Measurements from ENCODE around the gene CCDC92. TPM values are rescaled to one million over a fixed set of nuclear protein-coding genes. Genes with fewer than 3 reads are reported as not detected.

CCDC92 gene
- total RNA-seq, 1 experiment from 2014 or later, result 53.7 TPM

GRCh38 chr12:123940627-123940966 lies 32.0 kb downstream of the CCDC92 start:
- DNase-seq (ENCODE audit: low read depth, low spot score) (no peak), ATAC-seq (no peak)
- POLR2A ChIA-PET, result no interaction called here
- Histone ChIP-seq H3K4me3 (ENCODE audit: low read depth in 2 of 2, low read length in 2 of 2) (no peak overlapping the region), H3K4me1 (ENCODE audit: control insufficient read depth, insufficient read depth, low read length) (no peaks in the 10 kb centered on the region), H3K36me3 (ENCODE audit: control insufficient read depth, insufficient read depth, low read length) (no peaks in the 10 kb centered on the region; the same call in 1 of the 2 replicates), H3K27ac (ENCODE audit: low read length) (no peak overlapping the region), H3K9me3 (ENCODE audit: control insufficient read depth, insufficient read depth, low read depth, low read length) (no peaks in the 10 kb centered on the region), H3K27me3 (ENCODE audit: control insufficient read depth, insufficient read depth, low read length) (no peaks in the 10 kb centered on the region)
- TF ChIP-seq TCF7L2 (IDR thresholded peaks at IDR 0.05; ENCODE audit: low read depth, low read length), result no peak
- no peak for TF ChIP-seq POLR2AphosphoS5 (IDR thresholded peaks at IDR 0.05; ENCODE audit: low read depth, low read length)
- no peak for TF ChIP-seq SIN3A (IDR thresholded peaks at IDR 0.05; ENCODE audit: borderline replicate concordance, insufficient read depth, low read depth, low read length)
- TF ChIP-seq, protein P1, sequence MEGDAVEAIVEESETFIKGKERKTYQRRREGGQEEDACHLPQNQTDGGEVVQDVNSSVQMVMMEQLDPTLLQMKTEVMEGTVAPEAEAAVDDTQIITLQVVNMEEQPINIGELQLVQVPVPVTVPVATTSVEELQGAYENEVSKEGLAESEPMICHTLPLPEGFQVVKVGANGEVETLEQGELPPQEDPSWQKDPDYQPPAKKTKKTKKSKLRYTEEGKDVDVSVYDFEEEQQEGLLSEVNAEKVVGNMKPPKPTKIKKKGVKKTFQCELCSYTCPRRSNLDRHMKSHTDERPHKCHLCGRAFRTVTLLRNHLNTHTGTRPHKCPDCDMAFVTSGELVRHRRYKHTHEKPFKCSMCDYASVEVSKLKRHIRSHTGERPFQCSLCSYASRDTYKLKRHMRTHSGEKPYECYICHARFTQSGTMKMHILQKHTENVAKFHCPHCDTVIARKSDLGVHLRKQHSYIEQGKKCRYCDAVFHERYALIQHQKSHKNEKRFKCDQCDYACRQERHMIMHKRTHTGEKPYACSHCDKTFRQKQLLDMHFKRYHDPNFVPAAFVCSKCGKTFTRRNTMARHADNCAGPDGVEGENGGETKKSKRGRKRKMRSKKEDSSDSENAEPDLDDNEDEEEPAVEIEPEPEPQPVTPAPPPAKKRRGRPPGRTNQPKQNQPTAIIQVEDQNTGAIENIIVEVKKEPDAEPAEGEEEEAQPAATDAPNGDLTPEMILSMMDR (IDR thresholded peaks at IDR 0.05), result no peak
- TF ChIP-seq, protein P2, sequence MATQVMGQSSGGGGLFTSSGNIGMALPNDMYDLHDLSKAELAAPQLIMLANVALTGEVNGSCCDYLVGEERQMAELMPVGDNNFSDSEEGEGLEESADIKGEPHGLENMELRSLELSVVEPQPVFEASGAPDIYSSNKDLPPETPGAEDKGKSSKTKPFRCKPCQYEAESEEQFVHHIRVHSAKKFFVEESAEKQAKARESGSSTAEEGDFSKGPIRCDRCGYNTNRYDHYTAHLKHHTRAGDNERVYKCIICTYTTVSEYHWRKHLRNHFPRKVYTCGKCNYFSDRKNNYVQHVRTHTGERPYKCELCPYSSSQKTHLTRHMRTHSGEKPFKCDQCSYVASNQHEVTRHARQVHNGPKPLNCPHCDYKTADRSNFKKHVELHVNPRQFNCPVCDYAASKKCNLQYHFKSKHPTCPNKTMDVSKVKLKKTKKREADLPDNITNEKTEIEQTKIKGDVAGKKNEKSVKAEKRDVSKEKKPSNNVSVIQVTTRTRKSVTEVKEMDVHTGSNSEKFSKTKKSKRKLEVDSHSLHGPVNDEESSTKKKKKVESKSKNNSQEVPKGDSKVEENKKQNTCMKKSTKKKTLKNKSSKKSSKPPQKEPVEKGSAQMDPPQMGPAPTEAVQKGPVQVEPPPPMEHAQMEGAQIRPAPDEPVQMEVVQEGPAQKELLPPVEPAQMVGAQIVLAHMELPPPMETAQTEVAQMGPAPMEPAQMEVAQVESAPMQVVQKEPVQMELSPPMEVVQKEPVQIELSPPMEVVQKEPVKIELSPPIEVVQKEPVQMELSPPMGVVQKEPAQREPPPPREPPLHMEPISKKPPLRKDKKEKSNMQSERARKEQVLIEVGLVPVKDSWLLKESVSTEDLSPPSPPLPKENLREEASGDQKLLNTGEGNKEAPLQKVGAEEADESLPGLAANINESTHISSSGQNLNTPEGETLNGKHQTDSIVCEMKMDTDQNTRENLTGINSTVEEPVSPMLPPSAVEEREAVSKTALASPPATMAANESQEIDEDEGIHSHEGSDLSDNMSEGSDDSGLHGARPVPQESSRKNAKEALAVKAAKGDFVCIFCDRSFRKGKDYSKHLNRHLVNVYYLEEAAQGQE (IDR thresholded peaks at IDR 0.05; ENCODE audit: insufficient read depth in 1 of 2, low read depth in 2 of 2, low read length in 1 of 2), result no peak
- CTCF ChIA-PET, result no interaction called here
- intact Hi-C loops (cut with micrococcal nuclease; ENCODE audit: unreplicated experiment) (no loop called here), in situ Hi-C loops (cut with HindIII; ENCODE audit: low pct_unique_long_range_greater_than_20kb, low sequenced_read_pairs) (no loop called here)
- BruUV-seq (replicated peaks), result no TSS peak

DNA sequence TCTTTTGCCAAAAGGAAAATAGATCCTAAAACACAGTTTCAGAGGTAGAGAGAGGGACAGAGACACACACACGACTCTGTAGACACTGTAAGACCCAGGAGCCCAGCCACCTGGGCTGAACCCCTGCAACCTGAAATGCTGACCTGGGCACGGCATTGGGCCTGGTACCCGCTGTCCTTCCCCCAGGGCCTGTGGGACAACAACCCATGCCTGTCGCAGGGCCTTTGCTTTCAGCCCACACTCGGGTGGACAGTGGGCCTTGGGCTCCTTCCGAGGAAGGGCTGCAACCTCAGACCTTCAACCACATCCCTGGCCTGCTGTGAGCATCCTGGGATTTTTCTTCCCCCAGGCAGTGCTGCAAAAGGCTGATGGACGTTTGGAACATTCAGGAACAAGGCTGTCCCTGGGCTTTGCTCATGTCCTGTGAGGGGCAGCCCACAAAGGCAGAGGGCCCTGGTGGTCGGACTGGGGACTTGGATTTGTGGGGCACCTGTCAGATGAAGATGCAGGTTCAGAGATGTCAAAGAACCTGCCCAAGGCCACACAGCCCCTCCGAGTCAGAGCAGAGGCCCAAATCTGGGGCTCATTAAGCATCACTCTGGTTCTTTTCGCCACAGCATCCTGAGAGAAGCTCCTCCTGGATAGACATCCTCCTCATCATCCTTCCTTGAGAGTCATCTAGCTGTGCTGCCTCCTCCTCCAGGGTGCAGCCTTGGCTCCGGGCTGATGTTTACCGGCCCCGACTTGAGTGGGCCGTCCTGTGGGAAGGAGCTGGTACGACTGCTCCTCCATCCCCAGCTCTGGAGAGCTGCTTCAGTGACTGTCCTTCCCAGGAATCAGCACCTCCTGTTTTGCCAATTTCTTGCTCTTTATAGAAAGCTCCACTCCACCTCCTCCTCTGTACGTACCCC lies 32.7 kb downstream of the CCDC92 start:
- Histone ChIP-seq H3K36me3 (ENCODE audit: control insufficient read depth, insufficient read depth, low read length) (no peaks in the 10 kb centered on the region; the same call in 1 of the 2 replicates), H3K4me1 (ENCODE audit: control insufficient read depth, insufficient read depth, low read length) (no peaks in the 10 kb centered on the region), H3K27me3 (ENCODE audit: control insufficient read depth, insufficient read depth, low read length) (no peaks in the 10 kb centered on the region), H3K27ac (ENCODE audit: low read length) (no peak overlapping the region), H3K9me3 (ENCODE audit: control insufficient read depth, insufficient read depth, low read depth, low read length) (no peaks in the 10 kb centered on the region), H3K4me3 (ENCODE audit: low read depth in 2 of 2, low read length in 2 of 2) (no peak overlapping the region)
- in situ Hi-C loops (cut with HindIII; ENCODE audit: low pct_unique_long_range_greater_than_20kb, low sequenced_read_pairs), result no loop called here
- DNase-seq (ENCODE audit: low read depth, low spot score) (no peak), ATAC-seq (no peak)
- ChIA-PET CTCF (no interaction called here), POLR2A (no interaction called here)
- intact Hi-C loops (cut with micrococcal nuclease; ENCODE audit: unreplicated experiment), result no loop called here
- no peak for TF ChIP-seq SIN3A (IDR thresholded peaks at IDR 0.05; ENCODE audit: borderline replicate concordance, insufficient read depth, low read depth, low read length)
- TF ChIP-seq POLR2AphosphoS5 (IDR thresholded peaks at IDR 0.05; ENCODE audit: low read depth, low read length), result no peak
- TF ChIP-seq TCF7L2 (IDR thresholded peaks at IDR 0.05; ENCODE audit: low read depth, low read length), result no peak
- TF ChIP-seq, protein P2 (IDR thresholded peaks at IDR 0.05; ENCODE audit: insufficient read depth in 1 of 2, low read depth in 2 of 2, low read length in 1 of 2), result no peak
- no TSS peak for BruUV-seq (replicated peaks)
